Astrocyte of the cerebellum (primary cell): ENCODE measurements around the gene WASF3.

Source experiments
- DNase-seq: peaks from one replicate; pipeline ENCODE4 v3.0.0-alpha.2; 2011; ENCODE audit warnings: low read depth
- H3K4me3 ChIP-seq: 2 replicates; pipeline ENCODE4 v1.5.1; 2011; ENCODE audit warnings: mild to moderate bottlenecking, low read depth, low read length, moderate library complexity
- in situ Hi-C: cut with HindIII; loops from 2 replicates; pipeline ENCODE4 v1.10.0; 2017; ENCODE audit warnings: low sequenced_read_pairs
- TF ChIP-seq, protein P1 (sequence below): IDR thresholded peaks from 2 replicates; pipeline ENCODE4 v1.5.1; 2012; ENCODE audit warnings: low read length, low read depth, moderate library complexity, mild to moderate bottlenecking; ENCODE audit errors: missing control alignments

Gene WASF3

DNA sequence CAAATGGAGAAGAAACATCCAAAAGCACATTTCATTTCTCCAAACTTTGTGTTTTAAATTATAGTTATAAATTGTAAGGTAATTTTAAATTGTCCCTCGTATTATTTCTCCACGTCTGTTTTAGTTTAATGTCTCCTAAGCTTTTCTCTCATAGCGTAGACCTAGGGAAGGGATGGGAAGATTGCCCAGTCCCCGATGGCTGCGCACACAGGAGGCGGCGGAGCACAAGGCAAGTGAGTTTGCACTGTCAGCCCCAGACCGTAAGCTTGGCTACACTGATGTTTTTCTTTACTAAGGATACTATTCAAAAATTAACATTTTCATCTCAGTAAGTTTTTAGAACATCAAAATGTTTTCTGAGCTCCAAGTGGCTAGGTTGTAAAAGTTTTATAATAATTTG is 130.8 kb downstream of the WASF3 start:
- DNase-seq: no peak
- in situ Hi-C loops: no loop called here
- TF ChIP-seq, protein P1, sequence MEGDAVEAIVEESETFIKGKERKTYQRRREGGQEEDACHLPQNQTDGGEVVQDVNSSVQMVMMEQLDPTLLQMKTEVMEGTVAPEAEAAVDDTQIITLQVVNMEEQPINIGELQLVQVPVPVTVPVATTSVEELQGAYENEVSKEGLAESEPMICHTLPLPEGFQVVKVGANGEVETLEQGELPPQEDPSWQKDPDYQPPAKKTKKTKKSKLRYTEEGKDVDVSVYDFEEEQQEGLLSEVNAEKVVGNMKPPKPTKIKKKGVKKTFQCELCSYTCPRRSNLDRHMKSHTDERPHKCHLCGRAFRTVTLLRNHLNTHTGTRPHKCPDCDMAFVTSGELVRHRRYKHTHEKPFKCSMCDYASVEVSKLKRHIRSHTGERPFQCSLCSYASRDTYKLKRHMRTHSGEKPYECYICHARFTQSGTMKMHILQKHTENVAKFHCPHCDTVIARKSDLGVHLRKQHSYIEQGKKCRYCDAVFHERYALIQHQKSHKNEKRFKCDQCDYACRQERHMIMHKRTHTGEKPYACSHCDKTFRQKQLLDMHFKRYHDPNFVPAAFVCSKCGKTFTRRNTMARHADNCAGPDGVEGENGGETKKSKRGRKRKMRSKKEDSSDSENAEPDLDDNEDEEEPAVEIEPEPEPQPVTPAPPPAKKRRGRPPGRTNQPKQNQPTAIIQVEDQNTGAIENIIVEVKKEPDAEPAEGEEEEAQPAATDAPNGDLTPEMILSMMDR: no peak
- no peak overlapping the region for H3K4me3 ChIP-seq

DNA sequence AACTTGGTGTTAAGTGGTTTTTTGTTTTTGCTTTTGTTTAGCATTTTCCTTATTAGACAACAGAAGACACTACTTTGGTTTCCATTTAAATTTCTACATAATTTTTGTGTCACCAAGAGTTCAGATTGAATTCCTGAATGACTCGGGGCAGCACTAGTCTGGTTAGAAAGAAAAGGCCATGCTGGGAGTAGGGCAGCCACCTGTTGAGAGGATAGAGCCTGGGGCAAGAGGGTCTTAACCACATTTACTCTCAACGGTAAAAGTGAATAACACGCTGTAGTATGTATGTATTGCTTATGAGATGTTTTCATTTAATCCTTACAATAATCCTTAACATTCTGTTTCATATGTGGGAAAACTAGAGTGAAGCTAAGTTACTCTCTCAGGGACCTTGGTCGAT is 131.5 kb downstream of the WASF3 start:
- in situ Hi-C loops: no loop called here
- no peak overlapping the region for H3K4me3 ChIP-seq
- DNase-seq: no peak
- TF ChIP-seq, protein P1: no peak

DNA sequence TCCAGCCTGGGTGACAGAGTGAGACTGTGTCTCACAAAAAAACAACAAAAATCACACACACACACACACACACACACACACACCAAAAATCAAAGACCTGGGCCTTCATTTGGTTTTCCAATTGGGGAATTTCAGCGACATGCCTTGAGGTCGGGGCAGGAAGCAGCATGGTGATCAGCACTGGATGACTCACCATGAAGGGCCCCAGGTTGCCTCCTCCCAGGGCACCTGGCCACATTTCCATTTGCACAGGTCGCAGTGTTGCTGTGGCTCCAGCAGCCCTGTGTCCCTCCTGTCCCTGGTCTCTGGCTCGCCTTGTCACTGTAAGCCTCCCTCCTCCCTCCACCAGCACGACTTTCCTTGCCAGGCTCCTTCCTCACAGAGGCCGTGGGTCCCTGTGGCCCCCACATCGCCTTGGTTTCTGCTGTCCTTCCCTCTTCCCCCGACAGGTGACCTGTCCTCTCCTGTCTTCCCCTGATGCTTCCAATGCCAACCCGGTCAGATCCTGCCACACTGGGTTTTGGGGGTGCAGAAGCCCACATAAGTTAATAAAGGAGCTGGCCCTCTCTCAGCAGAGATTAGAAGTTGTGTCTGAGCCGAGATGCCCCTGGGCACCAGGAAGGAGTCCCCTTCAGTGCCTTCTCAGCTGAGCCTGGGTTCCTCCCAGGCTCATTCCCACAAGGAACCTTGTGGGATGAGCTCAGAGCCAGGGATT is 136.4 kb downstream of the WASF3 start:
- in situ Hi-C loops: loop anchor here (10.0 kb wide), 1 partner anchor 509 kb away; no protein-coding TSS in a partner anchor
- no peak overlapping the region for H3K4me3 ChIP-seq
- TF ChIP-seq, protein P1: no peak
- no peak for DNase-seq

DNA sequence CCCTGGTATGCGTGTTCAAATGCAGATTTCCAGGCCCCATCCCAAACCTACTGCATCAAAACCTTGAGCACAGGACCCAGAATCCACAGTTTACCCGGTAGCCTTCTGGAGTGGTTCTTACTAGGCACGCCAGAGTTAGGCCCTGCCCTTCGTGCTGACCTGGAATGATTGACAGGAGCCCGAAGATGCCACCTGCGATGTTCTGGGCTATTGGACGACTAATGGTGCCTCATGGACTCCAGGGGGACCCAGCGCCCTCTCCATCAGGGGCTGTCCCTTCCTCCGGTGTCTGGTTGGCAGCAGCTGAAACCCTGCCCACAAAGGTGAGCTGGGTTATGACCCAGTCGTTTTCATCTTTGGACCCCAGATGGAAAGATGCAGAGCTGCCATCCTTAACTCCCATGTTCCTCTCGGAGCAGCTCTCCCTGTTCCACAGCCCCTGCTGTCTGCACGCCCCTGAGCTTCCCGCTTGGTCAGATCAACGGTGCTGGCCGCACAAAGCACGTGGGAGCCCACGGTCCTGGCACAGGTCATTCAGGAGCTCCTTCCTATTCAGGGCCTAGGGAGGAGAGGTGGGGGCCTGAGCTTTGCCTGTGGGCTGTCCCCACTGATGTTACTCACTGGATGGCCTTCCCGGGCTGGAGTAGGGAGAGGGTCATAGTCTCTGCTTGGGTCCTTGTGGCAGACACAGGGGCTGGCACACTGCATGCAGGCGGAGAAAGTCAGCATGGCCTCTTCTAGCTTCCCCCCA is 137.3 kb downstream of the WASF3 start:
- TF ChIP-seq, protein P1: no peak
- in situ Hi-C loops: loop anchor here (10.0 kb wide), 1 partner anchor 510 kb away; no protein-coding TSS in a partner anchor
- no peak overlapping the region for H3K4me3 ChIP-seq
- DNase-seq: no peak

DNA sequence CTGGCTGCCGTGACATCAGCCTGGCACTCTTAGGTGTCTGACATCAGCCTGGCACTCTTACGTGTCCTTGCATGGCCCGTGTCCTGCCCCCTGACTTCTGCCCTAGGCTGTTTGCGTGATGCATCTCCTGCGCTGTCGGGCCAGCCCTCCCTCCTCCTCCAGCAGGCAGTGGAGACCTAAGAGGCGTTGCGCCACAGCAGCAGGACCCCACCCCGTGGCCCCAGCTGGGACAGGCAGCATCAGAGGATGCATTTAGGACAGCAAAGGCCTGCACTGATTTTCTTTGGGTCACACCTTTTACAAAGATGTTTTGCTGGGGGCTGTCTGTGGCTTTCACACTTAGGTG is 137.8 kb downstream of the WASF3 start:
- TF ChIP-seq, protein P1: no peak
- no peak for DNase-seq
- H3K4me3 ChIP-seq: no peak overlapping the region
- in situ Hi-C loops: loop anchor here (10.0 kb wide), 1 partner anchor 511 kb away; no protein-coding TSS in a partner anchor

DNA sequence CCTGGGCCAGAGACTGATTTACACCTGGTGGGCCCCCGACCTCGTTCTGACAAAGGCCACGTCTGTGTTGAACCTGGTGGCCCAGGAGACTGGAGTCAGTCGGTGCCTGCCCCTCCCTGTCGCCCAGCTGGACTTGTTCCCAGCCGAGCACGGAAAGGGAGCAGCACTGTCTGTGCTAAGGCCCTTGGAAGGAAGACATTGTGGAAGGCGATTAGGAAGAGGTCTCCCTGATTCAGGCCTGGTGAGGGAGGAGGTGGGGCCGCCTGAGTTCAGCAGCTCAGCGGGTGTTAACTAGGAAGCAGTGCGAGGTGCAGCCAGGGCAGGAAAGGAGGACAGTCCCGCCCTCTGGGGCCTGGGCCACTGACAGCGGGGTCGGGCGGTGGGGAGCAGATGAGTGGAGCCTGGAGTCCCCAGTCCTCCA is 138.4 kb downstream of the WASF3 start:
- no peak overlapping the region for H3K4me3 ChIP-seq
- DNase-seq: no peak
- TF ChIP-seq, protein P1: no peak
- in situ Hi-C loops: loop anchor here (10.0 kb wide), 1 partner anchor 511 kb away; no protein-coding TSS in a partner anchor
